Neural progenitor cell (in vitro differentiated cells): ENCODE results near the gene TOMM40. TPM values are rescaled to one million over a fixed set of nuclear protein-coding genes. Genes with fewer than 3 reads are reported as not detected.
"Not testable (repeated sequence)": the region's sequence is repeated elsewhere in the genome, so short reads cannot be mapped to it uniquely, and the experiment has no call there.

Source experiments
- DNase-seq: peaks from one replicate; pipeline ENCODE4 v3.0.0-alpha.2; 2016; ENCODE audit warnings: low spot score
- H2AFZ ChIP-seq: fragments of 200-600 bp; sonication (generic); replicated peaks from 2 replicates; pipeline ENCODE4 v1.6.1; 2016; ENCODE audit warnings: antibody characterized with exemption
- H3F3A ChIP-seq: fragments of 200-600 bp; sonication (generic); 2 replicates; pipeline ENCODE4 v1.6.1; 2016; ENCODE audit warnings: antibody characterized with exemption, low read depth
- H3K27ac ChIP-seq: fragments of 200-600 bp; sonication (generic); 2 replicates; pipeline ENCODE4 v1.5.1; 2016; ENCODE audit warnings: mild to moderate bottlenecking
- H3K27me3 ChIP-seq: fragments of 200-600 bp; sonication (generic); 2 replicates; pipeline ENCODE4 v1.6.1; 2016; ENCODE audit warnings: mild to moderate bottlenecking, moderate library complexity
- H3K36me3 ChIP-seq: fragments of 200-600 bp; sonication (generic); 2 replicates; pipeline ENCODE4 v1.5.1; 2016
- H3K4me1 ChIP-seq: fragments of 200-600 bp; sonication (generic); 2 replicates; pipeline ENCODE4 v1.6.1; 2016; ENCODE audit warnings: mixed run types
- H3K4me2 ChIP-seq: fragments of 200-600 bp; sonication (generic); 2 replicates; pipeline ENCODE4 v1.6.1; 2016
- H3K4me3 ChIP-seq: fragments of 200-600 bp; sonication (generic); 2 replicates; pipeline ENCODE4 v1.5.1; 2016
- H3K79me2 ChIP-seq: fragments of 200-600 bp; sonication (generic); 2 replicates; pipeline ENCODE4 v1.6.1; 2016; ENCODE audit warnings: low read depth
- H3K9ac ChIP-seq: fragments of 200-600 bp; sonication (generic); 2 replicates; pipeline ENCODE4 v1.6.1; 2016
- H3K9me3 ChIP-seq: fragments of 200-600 bp; sonication (generic); 2 replicates; pipeline ENCODE4 v1.5.1; 2016; ENCODE audit warnings: low read depth
- H4K20me1 ChIP-seq: fragments of 200-600 bp; sonication (generic); 2 replicates; pipeline ENCODE4 v1.6.1; 2016; ENCODE audit warnings: low read depth
- H3K27ac Mint-ChIP-seq: 3 replicates; pipeline ENCODE4 v1.8.0; 2021; ENCODE audit warnings: mixed read lengths
- H3K27me3 Mint-ChIP-seq: 2 replicates; pipeline ENCODE4 v1.8.0; 2022; ENCODE audit warnings: low read depth, mild to moderate bottlenecking, inconsistent platforms, moderate library complexity, mixed read lengths; ENCODE audit not compliant: insufficient read depth
- H3K36me3 Mint-ChIP-seq: 3 replicates; pipeline ENCODE4 v1.8.0; 2021; ENCODE audit warnings: mixed read lengths
- H3K4me1 Mint-ChIP-seq: 3 replicates; pipeline ENCODE4 v1.8.0; 2021; ENCODE audit warnings: mixed read lengths
- H3K4me3 Mint-ChIP-seq: 3 replicates; pipeline ENCODE4 v1.8.0; 2021; ENCODE audit warnings: mild to moderate bottlenecking, moderate library complexity, mixed read lengths
- H3K9me3 Mint-ChIP-seq: 3 replicates; pipeline ENCODE4 v1.8.0; 2020; ENCODE audit warnings: mixed read lengths
- CTCF ChIP-seq: fragments of 200-600 bp; sonication (generic); IDR thresholded peaks from 2 replicates; pipeline ENCODE4 v1.5.1; 2017; ENCODE audit warnings: antibody characterized with exemption, mild to moderate bottlenecking
- EZH2 ChIP-seq: fragments of 200-600 bp; sonication (generic); IDR thresholded peaks from 2 replicates; pipeline ENCODE4 v1.6.1; 2017; ENCODE audit warnings: antibody characterized with exemption, mild to moderate bottlenecking, moderate library complexity
- EZH2phosphoT487 ChIP-seq: fragments of 200-600 bp; sonication (generic); IDR thresholded peaks from 2 replicates; pipeline ENCODE4 v1.6.1; 2017; ENCODE audit warnings: antibody characterized with exemption
- total RNA-seq: library from RNA; depleted of rRNA; stranded (reverse); fragments of >200 nt; gene quantifications from 2 replicates; pipeline ENCODE4 v1.2.3, GENCODE V29; 2015; ENCODE audit warnings: low replicate concordance

Gene TOMM40
- total RNA-seq, 1 donor from 2014 or later = 30.1 TPM

GRCh38 chr19:44855606-44856005 lies 35.4 kb upstream of the TOMM40 start:
- H3K9me3 Mint-ChIP-seq = no peaks in the 10 kb centered on the region
- H3F3A ChIP-seq = no peaks in the 10 kb centered on the region
- peaks cover 97% of the 10 kb centered on the region for H3K79me2 ChIP-seq
- no peaks in the 10 kb centered on the region for H3K27me3 ChIP-seq
- H3K36me3 Mint-ChIP-seq = peaks cover 19% of the 10 kb centered on the region
- no peaks in the 10 kb centered on the region for H3K36me3 ChIP-seq
- H3K27ac ChIP-seq = no peak overlapping the region
- H3K4me2 ChIP-seq = no peak overlapping the region
- no peak overlapping the region for H3K27ac Mint-ChIP-seq
- no peak for DNase-seq
- no peak overlapping the region for H3K4me3 Mint-ChIP-seq
- H3K27me3 Mint-ChIP-seq = peaks cover 5% of the 10 kb centered on the region
- no peaks in the 10 kb centered on the region for H3K4me1 Mint-ChIP-seq
- no peak overlapping the region for H2AFZ ChIP-seq
- H3K4me3 ChIP-seq = no peak overlapping the region
- H3K9me3 ChIP-seq = no peaks in the 10 kb centered on the region
- H3K9ac ChIP-seq = no peak overlapping the region
- TF ChIP-seq EZH2phosphoT487 (no peak), CTCF (no peak), EZH2 (no peak)
- H4K20me1 ChIP-seq = peaks cover 94% of the 10 kb centered on the region
- peaks cover 2% of the 10 kb centered on the region for H3K4me1 ChIP-seq

- Histone ChIP-seq H3K27me3 (no peaks in the 10 kb centered on the region), H2AFZ (no peak overlapping the region), H3K4me3 (no peak overlapping the region), H3K27ac (no peak overlapping the region), H3F3A (no peaks in the 10 kb centered on the region), H3K9ac (no peak overlapping the region), H4K20me1 (peaks cover 92% of the 10 kb centered on the region), H3K79me2 (peaks cover 97% of the 10 kb centered on the region), H3K9me3 (no peaks in the 10 kb centered on the region), H3K4me2 (no peak overlapping the region), H3K4me1 (no peaks in the 10 kb centered on the region), H3K36me3 (no peaks in the 10 kb centered on the region)
- Mint-ChIP-seq H3K27ac (no peak overlapping the region), H3K9me3 (no peaks in the 10 kb centered on the region), H3K36me3 (peaks cover 28% of the 10 kb centered on the region), H3K4me3 (no peak overlapping the region), H3K27me3 (peaks cover 5% of the 10 kb centered on the region), H3K4me1 (no peaks in the 10 kb centered on the region)
- DNase-seq = no peak
- TF ChIP-seq CTCF = no peak
- no peak for TF ChIP-seq EZH2
- no peak for TF ChIP-seq EZH2phosphoT487
These were observed 34.5 kb upstream of the TOMM40 start for GRCh38 chr19:44856421-44857083.

DNA sequence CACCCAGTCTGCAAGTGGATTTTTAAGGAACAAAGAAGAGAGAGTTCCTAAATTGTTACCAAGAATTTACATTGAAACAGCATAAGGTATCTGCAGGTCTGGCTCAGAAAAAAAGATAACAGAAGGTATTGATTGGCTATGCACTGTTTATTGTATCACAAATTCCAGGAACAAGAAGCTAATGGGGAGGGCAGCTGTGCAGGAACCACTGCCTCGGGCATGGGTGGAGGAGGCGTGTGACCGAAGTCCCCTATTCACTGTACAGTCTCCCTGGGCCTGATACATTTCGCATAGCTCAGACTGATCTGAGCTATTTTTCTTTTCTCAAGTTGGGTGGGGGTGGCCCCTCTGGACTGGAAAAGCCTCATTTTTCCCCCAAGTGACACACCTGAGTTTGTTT lies 33.2 kb upstream of the TOMM40 start:
- H3K36me3 Mint-ChIP-seq = peaks cover 26% of the 10 kb centered on the region
- no peak for DNase-seq
- no peaks in the 10 kb centered on the region for H3K9me3 ChIP-seq
- no peaks in the 10 kb centered on the region for H3F3A ChIP-seq
- no peak overlapping the region for H3K4me3 ChIP-seq
- H4K20me1 ChIP-seq = peaks cover 87% of the 10 kb centered on the region
- no peak overlapping the region for H3K4me3 Mint-ChIP-seq
- no peaks in the 10 kb centered on the region for H3K4me1 Mint-ChIP-seq
- TF ChIP-seq EZH2phosphoT487 (no peak), EZH2 (no peak), CTCF (no peak)
- H2AFZ ChIP-seq = no peak overlapping the region
- H3K27ac Mint-ChIP-seq = no peak overlapping the region
- no peak overlapping the region for H3K9ac ChIP-seq
- no peaks in the 10 kb centered on the region for H3K4me1 ChIP-seq
- peaks cover 94% of the 10 kb centered on the region for H3K79me2 ChIP-seq
- H3K27ac ChIP-seq = no peak overlapping the region
- H3K36me3 ChIP-seq = no peaks in the 10 kb centered on the region
- H3K9me3 Mint-ChIP-seq = no peaks in the 10 kb centered on the region
- peaks cover 5% of the 10 kb centered on the region for H3K27me3 Mint-ChIP-seq
- H3K27me3 ChIP-seq = no peaks in the 10 kb centered on the region
- H3K4me2 ChIP-seq = no peak overlapping the region

DNA sequence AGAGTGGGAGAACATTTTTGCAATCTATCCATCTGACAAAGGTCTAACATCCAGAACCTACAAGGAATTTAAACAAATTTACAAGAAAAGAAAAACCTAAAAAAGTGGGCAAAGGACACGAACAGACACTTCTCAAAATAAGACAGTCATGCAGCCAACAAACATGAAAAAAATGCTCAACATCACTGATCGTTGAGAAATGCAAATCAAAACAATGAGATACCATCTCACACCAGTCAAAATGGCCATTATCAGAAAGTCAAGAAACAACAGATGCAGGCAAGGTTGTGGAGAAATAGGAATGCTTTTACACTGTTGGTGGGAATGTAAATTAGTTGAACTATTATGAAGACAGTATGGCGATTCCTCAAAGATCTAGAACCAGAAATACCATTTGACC lies 29.5 kb upstream of the TOMM40 start:
- not testable (repeated sequence) for H3K9ac ChIP-seq, H3K9me3 Mint-ChIP-seq, H3K9me3 ChIP-seq, H3K36me3 ChIP-seq, H3K4me1 ChIP-seq, H3K4me3 ChIP-seq, H3K4me1 Mint-ChIP-seq, H3K27ac Mint-ChIP-seq, H3F3A ChIP-seq, DNase-seq, H3K4me2 ChIP-seq, H3K4me3 Mint-ChIP-seq, H2AFZ ChIP-seq, H3K27me3 Mint-ChIP-seq, H3K27ac ChIP-seq, H3K27me3 ChIP-seq
- peaks cover 30% of the 10 kb centered on the region for H3K36me3 Mint-ChIP-seq
- peaks cover 85% of the 10 kb centered on the region for H3K79me2 ChIP-seq
- H4K20me1 ChIP-seq = peaks cover 84% of the 10 kb centered on the region
